Type B pancreatic cell (in vitro differentiated cells): ENCODE measurements around the gene AIF1L. TPM values are rescaled to one million over a fixed set of nuclear protein-coding genes. Genes with fewer than 3 reads are reported as not detected.

ENCODE experiments used
- DNase-seq: peaks from one replicate; pipeline ENCODE4 v3.0.0; 2021; ENCODE audit warnings: mixed read lengths; ENCODE audit not compliant: unreplicated experiment; ENCODE audit errors: extremely low spot score
- H3K27ac Mint-ChIP-seq: 2 replicates; pipeline ENCODE4 v1.8.0; 2021; ENCODE audit warnings: mild to moderate bottlenecking, mixed read lengths
- H3K27me3 Mint-ChIP-seq: 2 replicates; pipeline ENCODE4 v1.8.0; 2021; ENCODE audit warnings: mixed read lengths
- H3K36me3 Mint-ChIP-seq: 2 replicates; pipeline ENCODE4 v1.8.0; 2021; ENCODE audit warnings: mixed read lengths
- H3K4me1 Mint-ChIP-seq: one replicate; pipeline ENCODE4 v1.8.0; 2021; ENCODE audit warnings: mixed read lengths; ENCODE audit not compliant: unreplicated experiment
- H3K4me3 Mint-ChIP-seq: 2 replicates; pipeline ENCODE4 v1.8.0; 2021; ENCODE audit warnings: mild to moderate bottlenecking, mixed read lengths
- H3K9me3 Mint-ChIP-seq: 2 replicates; pipeline ENCODE4 v1.8.0; 2021; ENCODE audit warnings: mixed read lengths
- total RNA-seq: library from RNA; stranded (reverse); gene quantifications from 2 replicates; pipeline ENCODE4 v1.2.1, GENCODE V29; 2021; ENCODE audit warnings: low replicate concordance
- TF ChIP-seq, protein P1 (sequence below): fragments of 200-600 bp; sonication (generic); conservative IDR thresholded peaks from 2 replicates; pipeline ENCODE4 v1.5.0; 2021; ENCODE audit warnings: antibody characterized with exemption, mild to moderate bottlenecking

Gene AIF1L
- total RNA-seq, 1 donor from 2014 or later: 50.3 TPM

DNA sequence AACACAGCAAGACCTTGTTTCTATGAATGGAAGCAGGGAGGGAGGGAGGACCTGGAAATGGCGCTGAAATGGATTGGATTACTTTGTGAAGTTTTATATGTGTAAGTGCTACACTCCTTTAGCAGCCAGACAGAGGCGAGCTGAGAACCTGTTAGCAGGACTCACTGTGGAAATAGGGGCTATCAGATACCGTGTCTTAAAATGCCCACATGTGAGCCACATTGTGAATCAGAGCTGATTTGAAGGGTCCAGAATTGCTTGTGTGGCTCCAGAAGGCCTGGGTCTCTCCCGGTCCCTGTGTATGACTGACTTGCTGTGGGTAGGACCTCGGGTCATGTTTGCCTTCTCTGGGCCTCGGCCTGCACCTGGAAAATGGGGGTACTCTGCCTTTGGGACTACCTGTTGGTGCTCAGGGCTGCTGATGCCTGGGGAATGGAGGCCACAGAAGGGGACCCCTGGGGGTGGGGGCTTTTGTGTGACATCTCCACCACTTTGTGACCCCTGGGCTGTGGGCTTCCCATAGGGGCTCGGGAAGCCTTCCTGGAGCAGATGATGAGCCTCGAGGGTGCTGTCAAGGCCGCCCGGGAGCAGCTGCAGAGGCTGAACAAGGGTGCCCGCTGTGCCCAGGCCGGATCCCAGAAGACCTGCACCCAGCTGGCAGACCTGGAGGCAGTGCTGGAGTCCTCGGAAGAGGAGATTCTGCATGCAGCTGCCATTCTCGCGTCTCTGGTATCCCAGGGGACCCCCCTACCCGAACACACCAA is 24.0 kb upstream of the AIF1L start:
- TF ChIP-seq, protein P1, sequence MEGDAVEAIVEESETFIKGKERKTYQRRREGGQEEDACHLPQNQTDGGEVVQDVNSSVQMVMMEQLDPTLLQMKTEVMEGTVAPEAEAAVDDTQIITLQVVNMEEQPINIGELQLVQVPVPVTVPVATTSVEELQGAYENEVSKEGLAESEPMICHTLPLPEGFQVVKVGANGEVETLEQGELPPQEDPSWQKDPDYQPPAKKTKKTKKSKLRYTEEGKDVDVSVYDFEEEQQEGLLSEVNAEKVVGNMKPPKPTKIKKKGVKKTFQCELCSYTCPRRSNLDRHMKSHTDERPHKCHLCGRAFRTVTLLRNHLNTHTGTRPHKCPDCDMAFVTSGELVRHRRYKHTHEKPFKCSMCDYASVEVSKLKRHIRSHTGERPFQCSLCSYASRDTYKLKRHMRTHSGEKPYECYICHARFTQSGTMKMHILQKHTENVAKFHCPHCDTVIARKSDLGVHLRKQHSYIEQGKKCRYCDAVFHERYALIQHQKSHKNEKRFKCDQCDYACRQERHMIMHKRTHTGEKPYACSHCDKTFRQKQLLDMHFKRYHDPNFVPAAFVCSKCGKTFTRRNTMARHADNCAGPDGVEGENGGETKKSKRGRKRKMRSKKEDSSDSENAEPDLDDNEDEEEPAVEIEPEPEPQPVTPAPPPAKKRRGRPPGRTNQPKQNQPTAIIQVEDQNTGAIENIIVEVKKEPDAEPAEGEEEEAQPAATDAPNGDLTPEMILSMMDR: no peak
- no peaks in the 10 kb centered on the region for H3K36me3 Mint-ChIP-seq
- H3K4me3 Mint-ChIP-seq: no peak overlapping the region
- no peaks in the 10 kb centered on the region for H3K4me1 Mint-ChIP-seq
- no peak overlapping the region for H3K27ac Mint-ChIP-seq
- no peak for DNase-seq
- H3K27me3 Mint-ChIP-seq: no peaks in the 10 kb centered on the region
- no peaks in the 10 kb centered on the region for H3K9me3 Mint-ChIP-seq

DNA sequence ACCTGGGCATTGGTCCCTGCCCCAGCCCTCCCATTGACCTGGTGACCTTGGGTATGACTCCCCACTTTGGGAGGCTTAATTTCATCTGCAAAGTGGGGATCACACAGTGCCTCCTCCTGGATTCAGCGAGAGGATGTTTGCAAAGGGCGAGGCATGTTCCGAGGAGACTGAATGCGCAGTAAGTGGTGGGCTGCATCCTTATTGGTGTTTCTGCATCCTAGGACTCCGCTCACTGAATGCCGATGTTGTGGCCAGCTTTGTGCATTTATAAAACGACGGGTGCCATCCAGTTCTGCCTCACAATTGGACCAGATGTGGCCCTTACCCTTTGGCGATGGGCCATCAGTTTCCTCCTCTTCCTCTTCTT is 23.5 kb upstream of the AIF1L start:
- H3K27ac Mint-ChIP-seq: no peak overlapping the region
- no peaks in the 10 kb centered on the region for H3K36me3 Mint-ChIP-seq
- no peak for DNase-seq
- no peaks in the 10 kb centered on the region for H3K9me3 Mint-ChIP-seq
- no peaks in the 10 kb centered on the region for H3K4me1 Mint-ChIP-seq
- TF ChIP-seq, protein P1: no peak
- H3K4me3 Mint-ChIP-seq: no peak overlapping the region
- no peaks in the 10 kb centered on the region for H3K27me3 Mint-ChIP-seq

DNA sequence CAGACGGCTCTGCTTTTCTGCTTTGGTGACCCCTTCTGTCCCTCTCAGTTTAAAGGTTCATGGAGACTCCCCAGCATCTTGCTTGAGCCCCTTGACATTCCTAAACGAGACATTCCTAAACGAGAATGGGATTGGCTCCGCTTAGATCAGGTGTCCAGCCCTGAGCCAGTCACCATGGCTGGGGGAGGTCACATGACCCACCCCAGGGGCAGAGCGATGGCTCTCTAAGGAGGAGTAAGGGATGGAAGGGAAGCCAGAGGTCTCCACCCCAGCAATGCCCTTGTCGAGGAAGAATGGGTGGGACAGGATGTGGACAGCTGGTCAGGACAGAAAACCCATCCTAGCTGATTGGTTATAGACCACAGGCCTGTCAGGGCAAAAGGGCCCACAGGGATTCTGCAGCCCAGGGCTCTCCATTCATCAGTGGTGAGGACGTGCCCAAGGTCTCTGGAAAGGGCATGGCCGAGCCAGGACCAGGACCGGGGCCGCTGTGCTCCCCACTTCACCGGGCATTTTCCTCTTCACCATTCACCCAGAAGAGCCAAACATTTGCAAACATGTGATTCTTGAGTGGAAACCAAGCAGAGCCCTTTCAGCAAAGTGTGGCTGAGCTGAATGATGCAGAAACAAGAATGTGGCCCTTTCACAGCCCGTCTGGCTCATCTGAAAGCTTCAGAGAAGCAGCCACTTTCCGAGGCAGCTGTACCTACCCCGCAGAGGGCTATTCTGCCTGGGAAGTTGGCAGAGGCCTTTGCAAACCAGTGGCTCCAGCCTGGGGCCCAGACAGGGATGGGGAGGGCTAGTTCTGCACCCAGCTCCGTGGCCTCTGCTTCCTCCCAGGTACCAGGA is 19.8 kb upstream of the AIF1L start:
- no peak overlapping the region for H3K27ac Mint-ChIP-seq
- TF ChIP-seq, protein P1: no peak
- H3K4me1 Mint-ChIP-seq: no peaks in the 10 kb centered on the region
- DNase-seq: no peak
- no peaks in the 10 kb centered on the region for H3K9me3 Mint-ChIP-seq
- no peak overlapping the region for H3K4me3 Mint-ChIP-seq
- H3K36me3 Mint-ChIP-seq: no peaks in the 10 kb centered on the region
- peaks cover 4% of the 10 kb centered on the region for H3K27me3 Mint-ChIP-seq

DNA sequence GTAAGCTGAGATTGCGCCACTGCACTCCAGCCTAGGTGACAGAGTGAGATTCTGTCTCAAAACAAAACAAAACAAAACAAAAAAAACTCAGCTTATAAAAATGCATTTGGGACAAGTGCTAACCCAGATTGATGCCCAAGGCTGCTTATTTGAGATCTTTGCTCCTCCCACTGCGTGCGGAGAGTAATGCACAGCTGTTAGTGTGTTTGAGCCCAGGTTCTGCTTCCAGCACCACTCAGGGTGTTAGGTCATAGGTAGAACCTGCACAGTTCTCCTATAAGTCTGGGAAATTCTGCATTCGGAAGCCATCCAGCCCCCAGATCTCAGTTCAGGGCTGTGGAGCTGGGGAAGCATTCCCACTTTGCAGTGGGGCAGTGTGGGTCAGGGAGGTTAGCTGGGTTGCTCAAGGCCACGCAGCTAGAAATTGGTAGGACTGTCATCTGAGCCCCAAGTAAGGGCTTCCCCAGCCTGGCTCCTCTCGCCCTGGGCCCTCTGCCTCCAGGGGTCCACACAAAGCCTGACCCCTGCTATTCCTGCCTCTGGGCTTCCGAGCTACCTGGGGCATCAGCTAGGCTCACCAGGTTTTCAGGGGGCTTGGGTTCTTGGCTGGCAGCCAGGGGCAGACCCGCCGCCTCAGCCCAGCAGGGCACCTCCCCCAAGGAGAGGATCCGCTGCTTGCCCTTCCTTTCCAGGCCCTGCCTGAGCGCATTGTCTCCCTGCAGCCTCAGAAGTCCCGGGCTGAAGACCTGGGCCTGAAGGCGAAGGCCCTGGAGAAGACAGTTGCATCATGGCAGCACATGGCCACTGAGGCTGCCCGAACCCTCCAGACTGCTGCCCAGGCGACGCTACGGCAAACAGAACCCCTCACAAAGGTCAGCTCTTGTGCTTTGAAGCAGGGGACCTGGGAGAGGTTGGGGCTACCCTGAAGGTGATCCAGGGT is 17.6 kb upstream of the AIF1L start:
- no peak for DNase-seq
- H3K4me3 Mint-ChIP-seq: no peak overlapping the region
- H3K27ac Mint-ChIP-seq: no peak overlapping the region
- no peaks in the 10 kb centered on the region for H3K9me3 Mint-ChIP-seq
- H3K27me3 Mint-ChIP-seq: peaks cover 4% of the 10 kb centered on the region
- H3K4me1 Mint-ChIP-seq: no peaks in the 10 kb centered on the region
- no peaks in the 10 kb centered on the region for H3K36me3 Mint-ChIP-seq
- TF ChIP-seq, protein P1: no peak

DNA sequence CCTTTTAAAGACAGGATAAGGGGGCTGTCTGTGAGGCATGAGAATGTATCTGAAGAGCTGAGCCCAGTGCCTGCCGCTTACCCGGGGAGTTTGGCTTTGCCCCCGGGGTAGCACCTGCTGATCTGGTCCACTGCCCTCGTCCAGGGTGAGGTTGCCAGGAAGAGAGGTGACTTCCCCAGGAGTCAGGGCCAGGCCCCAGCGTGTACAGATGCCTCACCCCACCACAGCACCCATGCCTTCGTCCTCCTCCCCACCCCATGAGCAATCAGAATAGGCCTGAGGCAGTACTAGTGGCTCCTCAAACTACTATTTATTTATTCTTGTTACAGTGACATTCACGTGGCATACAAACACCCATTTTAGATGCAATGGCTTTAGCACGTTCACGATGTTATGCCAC is 15.7 kb upstream of the AIF1L start:
- Mint-ChIP-seq H3K4me3 (no peak overlapping the region), H3K36me3 (no peaks in the 10 kb centered on the region), H3K27ac (no peak overlapping the region), H3K4me1 (no peaks in the 10 kb centered on the region), H3K27me3 (peaks cover 4% of the 10 kb centered on the region), H3K9me3 (no peaks in the 10 kb centered on the region)
- TF ChIP-seq, protein P1: no peak
- no peak for DNase-seq
